Breast epithelium (tissue), 4 donors: Measurements from ENCODE around the gene KXD1. TPM values are rescaled to one million over a fixed set of nuclear protein-coding genes. Genes with fewer than 3 reads are reported as not detected.

Experiments used
- DNase-seq, 2 donors: peaks; one replicate each; pipeline ENCODE4 v3.0.0-alpha.2; 2019; ENCODE audit warnings: low spot score in 2 of 2
- H3K27ac ChIP-seq, 2 donors: fragments of 200-600 bp; sonication (generic) in 1 of 2; one replicate each; pipeline ENCODE4 v1.5.1; 2016 to 2019; ENCODE audit warnings: mild to moderate bottlenecking in 1 of 2
- H3K27me3 ChIP-seq, 2 donors: fragments of 200-600 bp; sonication (generic) in 1 of 2; one replicate each; pipeline versions ENCODE4 v1.5.1 to v1.6.0; 2017 to 2019; ENCODE audit warnings: control low read depth in 1 of 2, mild to moderate bottlenecking in 1 of 2
- H3K36me3 ChIP-seq: fragments of 200-600 bp; one replicate; pipeline ENCODE4 v1.5.1; 2019
- H3K4me1 ChIP-seq, 2 donors: fragments of 200-600 bp; sonication (generic); one replicate each; pipeline ENCODE4 v1.5.1; 2016 to 2019; ENCODE audit warnings: control low read depth in 1 of 2
- H3K4me3 ChIP-seq, 3 donors: fragments of 200-600 bp; sonication (generic); 1 replicate in 2 of 3; 2 replicates in 1 of 3; pipeline ENCODE4 v1.5.1; 2016 to 2019; ENCODE audit warnings: mild to moderate bottlenecking in 3 of 3, moderate library complexity in 2 of 3
- H3K9me3 ChIP-seq, 2 donors: fragments of 200-600 bp; sonication (generic) in 1 of 2; one replicate each; pipeline ENCODE4 v1.5.1; 2016 to 2019; ENCODE audit warnings: control low read depth in 1 of 2
- CTCF ChIP-seq, 3 donors: fragments of 450-650 bp; IDR thresholded peaks; one replicate each; pipeline ENCODE4 v1.5.1; 2016 to 2017; ENCODE audit warnings: antibody characterized with exemption in 3 of 3, mild to moderate bottlenecking in 3 of 3, moderate library complexity in 3 of 3
- POLR2A ChIP-seq: fragments of 450-650 bp; IDR thresholded peaks from one replicate; pipeline ENCODE4 v1.6.1; 2016; ENCODE audit warnings: antibody characterized with exemption, mild to moderate bottlenecking, moderate library complexity
- POLR2AphosphoS5 ChIP-seq, 3 donors: sonication (generic); formaldehyde crosslinking; IDR thresholded peaks; one replicate each; pipeline ENCODE4 v1.6.1; 2017; ENCODE audit warnings: antibody characterized with exemption in 3 of 3
- intact Hi-C: fragments of 100-400 bp; cut with DNase I; formaldehyde crosslinking; loops from one replicate; pipeline ENCODE4 v1.15.1; 2023; ENCODE audit warnings: low total_unique reads
- total RNA-seq, 3 donors: library from RNA; depleted of rRNA; stranded (reverse); fragments of >200 nt; gene quantifications; one replicate each; pipeline ENCODE4 v1.1.0, GENCODE V29; 2016

KXD1 gene
- total RNA-seq, 3 donors from 2014 or later, result 92.6 to 140 (median 139) TPM

- H3K27ac ChIP-seq, result no peak within 1 kb of the TSS
- DNase-seq, result no peak
- H3K36me3 ChIP-seq, result no peaks in the 10 kb centered on the region
- H3K4me3 ChIP-seq, result peak within 1 kb of the TSS; percentile 47 to 63 (median 51)
- peaks cover 12 to 13% of the 10 kb centered on the region in 2 donors for H3K4me1 ChIP-seq
- H3K27me3 ChIP-seq, result peaks cover 21 to 73% of the 10 kb centered on the region in 2 donors
- intact Hi-C loops, result no loop called here
- TF ChIP-seq POLR2A (no peak), CTCF (IDR thresholded peaks at IDR 0.05) (no peak), POLR2AphosphoS5 (IDR thresholded peaks at IDR 0.05) (no peak)
- H3K9me3 ChIP-seq, result no peaks in the 10 kb centered on the region
Observed at GRCh38 chr19:18606281-18607225, 48.9 kb downstream of the KXD1 start, which contains the start of gene CRLF1. Gene CRLF1, minus strand, starts transcription at chr19:18606799. Its CDS starts 143 bp downstream, at chr19:18606656.

- H3K27me3 ChIP-seq, result peaks cover 23 to 82% of the 10 kb centered on the region in 2 donors
- peaks cover 12 to 19% of the 10 kb centered on the region in 2 donors for H3K4me1 ChIP-seq
- no peaks in the 10 kb centered on the region for H3K36me3 ChIP-seq
- DNase-seq, result no peak
- H3K4me3 ChIP-seq, result peak overlapping the region; percentile 35 to 63 (median 47)
- no peak overlapping the region for H3K27ac ChIP-seq
- no peaks in the 10 kb centered on the region for H3K9me3 ChIP-seq
- intact Hi-C loops, result no loop called here
- TF ChIP-seq POLR2AphosphoS5 (IDR thresholded peaks at IDR 0.05) (no peak), POLR2A (no peak), CTCF (IDR thresholded peaks at IDR 0.05) (no peak)
Observed at GRCh38 chr19:18607226-18608101, 49.8 kb downstream of the KXD1 start.

DNA sequence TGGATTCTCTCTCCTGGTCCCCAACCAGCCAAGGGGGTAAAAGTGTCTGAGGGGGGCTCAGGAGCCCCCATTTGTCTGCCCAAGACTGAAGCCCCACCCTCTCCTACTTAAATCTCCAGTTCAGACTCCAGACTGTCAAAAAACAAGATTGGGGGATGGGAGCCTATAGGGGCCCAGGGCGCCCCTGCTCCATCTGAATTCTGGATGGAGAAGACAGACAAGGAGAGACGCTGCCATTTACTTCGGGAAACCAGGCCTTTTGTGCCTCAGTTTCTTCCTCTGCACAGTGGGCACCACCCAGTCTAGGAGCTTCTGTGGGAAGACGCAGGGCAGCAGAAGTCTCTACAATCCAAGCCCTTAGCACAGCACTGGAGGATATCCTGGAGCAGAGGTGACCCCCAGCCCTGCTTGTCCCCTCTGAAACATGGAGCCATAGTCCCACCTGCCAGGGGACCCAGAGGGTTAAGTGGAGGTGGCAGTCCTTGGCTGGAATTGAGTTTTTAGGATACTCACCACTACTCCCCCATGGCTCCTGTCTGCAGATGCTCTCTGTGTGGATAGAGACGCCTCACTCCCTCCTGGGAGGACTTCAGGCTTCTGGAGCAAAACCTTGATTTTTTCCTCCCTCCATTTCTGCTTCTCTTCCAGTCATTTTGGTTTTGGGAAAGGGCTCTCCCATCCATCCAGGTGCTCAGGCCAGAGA is 50.6 kb downstream of the KXD1 start:
- no peaks in the 10 kb centered on the region for H3K9me3 ChIP-seq
- peaks cover 23 to 90% of the 10 kb centered on the region in 2 donors for H3K27me3 ChIP-seq
- no peak overlapping the region for H3K4me3 ChIP-seq
- intact Hi-C loops, result no loop called here
- H3K36me3 ChIP-seq, result no peaks in the 10 kb centered on the region
- TF ChIP-seq POLR2AphosphoS5 (IDR thresholded peaks at IDR 0.05) (no peak), CTCF (IDR thresholded peaks at IDR 0.05) (no peak), POLR2A (no peak)
- no peak overlapping the region for H3K27ac ChIP-seq
- DNase-seq, result no peak
- H3K4me1 ChIP-seq, result peaks cover 12 to 22% of the 10 kb centered on the region in 2 donors

GRCh38 chr19:18608805-18609716 is 51.4 kb downstream of the KXD1 start:
- peaks cover 23 to 92% of the 10 kb centered on the region in 2 donors for H3K27me3 ChIP-seq
- no peak overlapping the region for H3K4me3 ChIP-seq
- H3K9me3 ChIP-seq, result no peaks in the 10 kb centered on the region
- H3K4me1 ChIP-seq, result peaks cover 12 to 22% of the 10 kb centered on the region in 2 donors
- DNase-seq, result no peak
- TF ChIP-seq POLR2A (no peak), POLR2AphosphoS5 (IDR thresholded peaks at IDR 0.05) (no peak), CTCF (IDR thresholded peaks at IDR 0.05) (no peak)
- no peaks in the 10 kb centered on the region for H3K36me3 ChIP-seq
- no peak overlapping the region for H3K27ac ChIP-seq
- intact Hi-C loops, result no loop called here
